GM12873 (cell line): ENCODE results near the gene MAP3K6.
A peak's percentile ranks its signal among the peaks of the same experiment; 100 is the strongest.

Experiments
- TF ChIP-seq, protein P1 (sequence below): IDR thresholded peaks from 2 replicates; pipeline ENCODE4 v1.5.1; 2012; ENCODE audit warnings: low read depth, mild to moderate bottlenecking, moderate library complexity, low read length, control low read depth; ENCODE audit not compliant: insufficient read depth; ENCODE audit errors: missing control alignments

The MAP3K6 gene, protein sequence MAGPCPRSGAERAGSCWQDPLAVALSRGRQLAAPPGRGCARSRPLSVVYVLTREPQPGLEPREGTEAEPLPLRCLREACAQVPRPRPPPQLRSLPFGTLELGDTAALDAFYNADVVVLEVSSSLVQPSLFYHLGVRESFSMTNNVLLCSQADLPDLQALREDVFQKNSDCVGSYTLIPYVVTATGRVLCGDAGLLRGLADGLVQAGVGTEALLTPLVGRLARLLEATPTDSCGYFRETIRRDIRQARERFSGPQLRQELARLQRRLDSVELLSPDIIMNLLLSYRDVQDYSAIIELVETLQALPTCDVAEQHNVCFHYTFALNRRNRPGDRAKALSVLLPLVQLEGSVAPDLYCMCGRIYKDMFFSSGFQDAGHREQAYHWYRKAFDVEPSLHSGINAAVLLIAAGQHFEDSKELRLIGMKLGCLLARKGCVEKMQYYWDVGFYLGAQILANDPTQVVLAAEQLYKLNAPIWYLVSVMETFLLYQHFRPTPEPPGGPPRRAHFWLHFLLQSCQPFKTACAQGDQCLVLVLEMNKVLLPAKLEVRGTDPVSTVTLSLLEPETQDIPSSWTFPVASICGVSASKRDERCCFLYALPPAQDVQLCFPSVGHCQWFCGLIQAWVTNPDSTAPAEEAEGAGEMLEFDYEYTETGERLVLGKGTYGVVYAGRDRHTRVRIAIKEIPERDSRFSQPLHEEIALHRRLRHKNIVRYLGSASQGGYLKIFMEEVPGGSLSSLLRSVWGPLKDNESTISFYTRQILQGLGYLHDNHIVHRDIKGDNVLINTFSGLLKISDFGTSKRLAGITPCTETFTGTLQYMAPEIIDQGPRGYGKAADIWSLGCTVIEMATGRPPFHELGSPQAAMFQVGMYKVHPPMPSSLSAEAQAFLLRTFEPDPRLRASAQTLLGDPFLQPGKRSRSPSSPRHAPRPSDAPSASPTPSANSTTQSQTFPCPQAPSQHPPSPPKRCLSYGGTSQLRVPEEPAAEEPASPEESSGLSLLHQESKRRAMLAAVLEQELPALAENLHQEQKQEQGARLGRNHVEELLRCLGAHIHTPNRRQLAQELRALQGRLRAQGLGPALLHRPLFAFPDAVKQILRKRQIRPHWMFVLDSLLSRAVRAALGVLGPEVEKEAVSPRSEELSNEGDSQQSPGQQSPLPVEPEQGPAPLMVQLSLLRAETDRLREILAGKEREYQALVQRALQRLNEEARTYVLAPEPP (N-terminal part only)

DNA sequence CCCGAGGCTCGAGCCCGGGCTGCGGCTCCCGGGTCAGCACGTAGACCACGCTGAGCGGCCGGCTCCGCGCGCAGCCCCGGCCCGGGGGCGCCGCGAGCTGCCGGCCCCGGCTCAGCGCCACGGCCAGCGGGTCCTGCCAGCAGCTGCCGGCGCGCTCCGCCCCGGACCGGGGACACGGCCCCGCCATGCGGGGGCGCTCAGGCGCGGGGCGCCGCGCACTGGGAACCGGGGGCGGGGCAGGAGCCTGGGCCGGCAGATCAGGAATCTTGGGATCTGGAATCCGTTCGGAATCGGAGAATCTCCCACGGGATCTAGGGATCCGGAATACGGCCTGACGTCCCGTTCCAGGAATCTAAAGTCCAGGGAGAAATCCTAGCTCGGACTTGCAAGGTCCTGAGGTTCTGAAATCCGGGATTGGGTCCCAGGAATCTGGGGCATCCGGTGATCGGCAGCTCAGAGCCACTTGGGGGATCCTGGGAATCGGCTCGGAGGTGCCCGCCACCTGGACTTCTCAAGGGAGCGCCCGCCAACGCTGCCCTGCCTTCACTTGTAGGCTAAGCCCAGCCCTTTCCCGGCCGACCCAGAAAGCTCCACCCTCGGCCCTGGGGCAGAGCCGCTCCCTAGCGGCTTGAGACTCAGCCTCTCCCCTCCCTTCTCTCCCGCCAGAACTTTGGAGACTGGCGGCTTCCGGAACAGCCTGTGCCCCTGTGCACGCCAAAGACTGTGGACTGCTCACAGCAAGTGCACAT is at the start of gene MAP3K6:
TSS of gene MAP3K6 (minus strand) at position 551 of the 749 bp plus-strand sequence. CDS start at position 187, 364 bp downstream.
- TF ChIP-seq, protein P1, sequence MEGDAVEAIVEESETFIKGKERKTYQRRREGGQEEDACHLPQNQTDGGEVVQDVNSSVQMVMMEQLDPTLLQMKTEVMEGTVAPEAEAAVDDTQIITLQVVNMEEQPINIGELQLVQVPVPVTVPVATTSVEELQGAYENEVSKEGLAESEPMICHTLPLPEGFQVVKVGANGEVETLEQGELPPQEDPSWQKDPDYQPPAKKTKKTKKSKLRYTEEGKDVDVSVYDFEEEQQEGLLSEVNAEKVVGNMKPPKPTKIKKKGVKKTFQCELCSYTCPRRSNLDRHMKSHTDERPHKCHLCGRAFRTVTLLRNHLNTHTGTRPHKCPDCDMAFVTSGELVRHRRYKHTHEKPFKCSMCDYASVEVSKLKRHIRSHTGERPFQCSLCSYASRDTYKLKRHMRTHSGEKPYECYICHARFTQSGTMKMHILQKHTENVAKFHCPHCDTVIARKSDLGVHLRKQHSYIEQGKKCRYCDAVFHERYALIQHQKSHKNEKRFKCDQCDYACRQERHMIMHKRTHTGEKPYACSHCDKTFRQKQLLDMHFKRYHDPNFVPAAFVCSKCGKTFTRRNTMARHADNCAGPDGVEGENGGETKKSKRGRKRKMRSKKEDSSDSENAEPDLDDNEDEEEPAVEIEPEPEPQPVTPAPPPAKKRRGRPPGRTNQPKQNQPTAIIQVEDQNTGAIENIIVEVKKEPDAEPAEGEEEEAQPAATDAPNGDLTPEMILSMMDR = peak; percentile 44

DNA sequence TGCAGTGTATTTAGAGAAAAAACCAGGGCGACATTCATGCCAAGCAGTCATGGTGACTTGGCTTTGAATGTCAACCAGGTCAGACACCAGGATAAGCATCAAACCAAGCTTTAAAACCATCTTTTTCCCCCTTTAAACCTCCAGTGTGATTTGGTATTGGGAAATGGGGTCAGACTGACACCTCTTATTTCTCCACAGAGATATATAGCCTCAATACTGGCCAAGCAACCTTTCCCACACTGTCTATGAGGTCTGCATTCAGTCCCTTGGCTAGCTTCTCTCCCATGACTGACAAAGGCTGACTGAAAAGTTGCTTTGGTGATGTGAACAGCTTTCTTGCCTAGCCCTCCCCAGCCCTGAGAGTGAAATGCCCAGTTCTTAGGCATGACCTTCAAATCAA is 47.3 kb upstream of the MAP3K6 start:
- TF ChIP-seq, protein P1 = no peak

DNA sequence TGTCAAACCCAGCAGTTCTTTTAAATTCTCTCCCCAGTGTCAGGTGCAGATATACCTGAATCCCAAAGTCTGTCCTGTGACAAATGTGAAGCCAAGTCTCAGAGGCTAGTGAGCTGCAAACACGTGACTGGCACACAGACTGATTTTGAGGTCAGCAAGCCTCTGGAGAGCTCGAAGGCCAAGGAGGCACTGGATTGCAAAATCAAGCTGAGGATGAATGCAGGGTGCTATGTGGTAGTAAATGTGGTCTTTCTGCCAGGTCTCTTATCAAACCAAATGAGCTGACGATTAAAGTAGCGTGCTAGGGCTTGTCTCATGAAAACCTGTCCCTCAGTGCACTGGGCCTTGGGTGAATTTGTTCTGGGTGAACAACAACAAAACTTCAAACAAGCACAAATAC is 46.2 kb upstream of the MAP3K6 start:
- TF ChIP-seq, protein P1 = no peak

DNA sequence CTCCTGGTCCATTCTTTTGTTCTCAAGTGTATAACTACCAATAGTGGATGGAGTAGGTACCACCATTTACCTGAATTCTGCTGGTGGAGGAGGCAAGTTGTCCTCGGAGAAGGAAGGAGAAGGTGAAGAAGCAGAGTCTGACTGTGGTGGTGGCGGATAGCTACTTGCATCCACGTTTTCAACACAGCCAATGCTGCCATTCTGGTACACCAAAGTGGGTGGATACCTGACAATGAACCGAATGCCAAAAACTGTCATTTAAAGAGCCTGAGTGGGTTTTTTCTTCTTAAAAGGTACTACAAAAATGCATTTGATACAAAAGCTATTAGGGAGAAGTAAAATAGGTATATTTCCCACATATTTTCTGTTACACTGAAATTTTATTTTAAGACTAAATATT is 45.7 kb upstream of the MAP3K6 start:
- TF ChIP-seq, protein P1 = no peak

DNA sequence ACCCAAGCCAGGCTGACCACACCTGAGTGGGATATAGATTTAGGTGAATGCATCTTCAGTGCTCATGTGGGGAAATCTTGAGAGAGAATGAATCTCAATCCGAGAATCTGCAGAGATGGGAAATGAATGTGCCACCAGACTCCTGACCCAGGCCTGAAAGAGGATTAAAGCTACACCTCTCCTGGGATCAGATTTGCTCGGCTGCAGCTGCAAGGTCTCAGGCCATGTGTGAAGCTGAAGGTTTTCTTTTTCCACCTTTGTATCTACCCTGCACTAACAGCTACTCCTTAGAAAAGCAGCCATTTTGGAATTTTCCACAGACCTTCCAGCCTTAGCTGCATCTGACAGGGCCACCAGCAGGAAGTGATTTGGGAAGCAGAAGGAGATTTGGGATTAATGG is 43.9 kb upstream of the MAP3K6 start:
- TF ChIP-seq, protein P1 = no peak

DNA sequence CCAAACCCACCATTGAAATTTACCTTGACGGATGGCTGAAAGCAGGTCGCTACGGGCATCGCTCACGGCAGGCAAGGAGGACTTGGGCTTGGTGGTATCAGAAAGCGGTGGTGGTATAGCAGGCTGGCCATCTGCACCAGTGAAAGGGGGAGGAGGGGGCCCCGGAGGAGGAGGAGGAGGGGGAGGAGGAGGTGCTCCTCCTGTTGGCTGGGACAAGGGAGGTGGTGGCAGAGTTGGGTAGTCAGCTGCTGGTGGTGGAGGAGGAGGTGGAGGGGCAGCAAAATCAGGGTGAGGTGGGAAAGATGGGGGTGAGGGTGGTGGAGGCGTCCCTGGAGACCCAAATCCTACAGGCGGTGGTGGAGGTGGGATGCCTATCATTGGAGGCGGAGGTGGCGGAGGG is 42.9 kb upstream of the MAP3K6 start:
- TF ChIP-seq, protein P1 = no peak
